Adrenal gland (tissue), 5 donors: Measurements from ENCODE around the gene LMO7.

Experiments
- POLR2A ChIP-seq, 2 donors: fragments of 450-650 bp; IDR thresholded peaks; one replicate each; pipeline ENCODE4 v1.6.1; 2017; ENCODE audit warnings: antibody characterized with exemption in 2 of 2, mild to moderate bottlenecking in 2 of 2, moderate library complexity in 1 of 2
- TF ChIP-seq, protein P1 (sequence below), 6 experiments: fragments of 450-650 bp in 4 of 6; fragments of 200-600 bp in 2 of 6; sonication (generic) in 1 of 6; IDR thresholded peaks; 1 replicate in 5 of 6; 2 replicates in 1 of 6; pipeline versions ENCODE4 v1.5.1 to v1.8.0; 2016 to 2021; ENCODE audit warnings: antibody characterized with exemption in 6 of 6, mild to moderate bottlenecking in 2 of 6, moderate library complexity in 1 of 6
- donor health status: DM: no; HTN: no; CAD: no.

- TF ChIP-seq, protein P1, sequence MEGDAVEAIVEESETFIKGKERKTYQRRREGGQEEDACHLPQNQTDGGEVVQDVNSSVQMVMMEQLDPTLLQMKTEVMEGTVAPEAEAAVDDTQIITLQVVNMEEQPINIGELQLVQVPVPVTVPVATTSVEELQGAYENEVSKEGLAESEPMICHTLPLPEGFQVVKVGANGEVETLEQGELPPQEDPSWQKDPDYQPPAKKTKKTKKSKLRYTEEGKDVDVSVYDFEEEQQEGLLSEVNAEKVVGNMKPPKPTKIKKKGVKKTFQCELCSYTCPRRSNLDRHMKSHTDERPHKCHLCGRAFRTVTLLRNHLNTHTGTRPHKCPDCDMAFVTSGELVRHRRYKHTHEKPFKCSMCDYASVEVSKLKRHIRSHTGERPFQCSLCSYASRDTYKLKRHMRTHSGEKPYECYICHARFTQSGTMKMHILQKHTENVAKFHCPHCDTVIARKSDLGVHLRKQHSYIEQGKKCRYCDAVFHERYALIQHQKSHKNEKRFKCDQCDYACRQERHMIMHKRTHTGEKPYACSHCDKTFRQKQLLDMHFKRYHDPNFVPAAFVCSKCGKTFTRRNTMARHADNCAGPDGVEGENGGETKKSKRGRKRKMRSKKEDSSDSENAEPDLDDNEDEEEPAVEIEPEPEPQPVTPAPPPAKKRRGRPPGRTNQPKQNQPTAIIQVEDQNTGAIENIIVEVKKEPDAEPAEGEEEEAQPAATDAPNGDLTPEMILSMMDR (IDR thresholded peaks at IDR 0.05) = no peak
- TF ChIP-seq POLR2A (IDR thresholded peaks at IDR 0.05) = no peak
Observed at GRCh38 chr13:75620020-75620419, 16.1 kb upstream of the LMO7 start.
